ENCODE measurements around the gene OTC. TPM values are rescaled to one million over a fixed set of nuclear protein-coding genes. Genes with fewer than 3 reads are reported as not detected.

The OTC gene
- not detected in 2 replicates for total RNA-seq (2021)
- long read RNA-seq, result 0 reads

DNA sequence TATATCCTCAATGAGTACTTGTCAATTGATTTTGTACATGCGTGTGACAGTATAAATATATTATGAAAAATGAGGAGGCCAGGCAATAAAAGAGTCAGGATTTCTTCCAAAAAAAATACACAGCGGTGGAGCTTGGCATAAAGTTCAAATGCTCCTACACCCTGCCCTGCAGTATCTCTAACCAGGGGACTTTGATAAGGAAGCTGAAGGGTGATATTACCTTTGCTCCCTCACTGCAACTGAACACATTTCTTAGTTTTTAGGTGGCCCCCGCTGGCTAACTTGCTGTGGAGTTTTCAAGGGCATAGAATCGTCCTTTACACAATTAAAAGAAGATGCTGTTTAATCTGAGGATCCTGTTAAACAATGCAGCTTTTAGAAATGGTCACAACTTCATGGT is at the start of gene OTC:
Gene OTC, plus strand, starts transcription at position 243 of the 400 bp plus-strand sequence. Its CDS starts 93 bp downstream, at position 336.
- H3K4me2 ChIP-seq (ENCODE audit: insufficient read depth, insufficient read length, low read length), result no peak within 1 kb of the TSS

More for the DNA sequence above, at the start of gene OTC:
- no peak within 1 kb of the TSS for H2BK12ac ChIP-seq (ENCODE audit: insufficient read length, low read depth, low read length)
- H2BK5ac ChIP-seq (ENCODE audit: insufficient read length, low read length), result no peak within 1 kb of the TSS
- no peak within 1 kb of the TSS for H3K27ac ChIP-seq (ENCODE audit: insufficient read length, low read depth, low read length)
- Mint-ChIP-seq H3K9me3 (peaks cover 51% of the 10 kb centered on the region in 2 experiments), H3K4me1 (no peaks in the 10 kb centered on the region), H3K36me3 (ENCODE audit: insufficient read depth in 1 of 3, low read depth in 3 of 3) (peaks cover 0 to 2% (median 0%) of the 10 kb centered on the region in 3 experiments; a peak in 3 of 7 replicates), H3K4me3 (no peak within 1 kb of the TSS), H3K27me3 (ENCODE audit: low read depth) (no peaks in the 10 kb centered on the region; the same call in 1 of the 2 replicates), H3K27ac (no peak within 1 kb of the TSS)
- H2BK120ac ChIP-seq (ENCODE audit: low read depth, low read length, poor library complexity, severe bottlenecking), result no peak within 1 kb of the TSS
- H3K18ac ChIP-seq (ENCODE audit: insufficient read length, low read depth, low read length), result no peak within 1 kb of the TSS
- H3K23me2 ChIP-seq (ENCODE audit: insufficient read length, low read depth, low read length, poor library complexity, severe bottlenecking), result no peaks in the 10 kb centered on the region
- no peaks in the 10 kb centered on the region for H4K20me1 ChIP-seq (ENCODE audit: control insufficient read depth, insufficient read depth, insufficient read length)
- H3K79me2 ChIP-seq (ENCODE audit: insufficient read depth, low read length), result no peaks in the 10 kb centered on the region
- H3K14ac ChIP-seq (ENCODE audit: insufficient read depth, low read length), result no peak within 1 kb of the TSS
- no peak within 1 kb of the TSS for H3K4ac ChIP-seq (ENCODE audit: low read depth, low read length)
- no peak within 1 kb of the TSS for H3K9ac ChIP-seq (ENCODE audit: extremely low read depth, insufficient read length, low read length)
- H2AK5ac ChIP-seq (ENCODE audit: insufficient read length, low read length), result no peak within 1 kb of the TSS
- no peak within 1 kb of the TSS for H2BK20ac ChIP-seq (ENCODE audit: low read depth, low read length, poor library complexity, severe bottlenecking)
- no peak within 1 kb of the TSS for H3K56ac ChIP-seq (ENCODE audit: insufficient read length, low read depth, low read length)
- WGBS (ENCODE audit: extremely low coverage, insufficient read length, low lambda C conversion rate), result no CpG with 5 or more reads among the region's 4 CpGs
- H3T11ph ChIP-seq (ENCODE audit: low read length), result no peak within 1 kb of the TSS
- H2BK15ac ChIP-seq (ENCODE audit: low read depth, low read length), result no peak within 1 kb of the TSS
- H4K8ac ChIP-seq (replicated peaks; ENCODE audit: insufficient read length, low read depth, low read length), result no peak within 1 kb of the TSS
- no peak within 1 kb of the TSS for H2AFZ ChIP-seq (ENCODE audit: low read length)
- DNase-seq, result no peak
- H3K4me1 ChIP-seq (ENCODE audit: insufficient read depth, low read length), result no peaks in the 10 kb centered on the region
- no peaks in the 10 kb centered on the region for H3K27me3 ChIP-seq (ENCODE audit: insufficient read depth, low read length)
- H3K79me1 ChIP-seq (ENCODE audit: insufficient read depth, low read depth, low read length, poor library complexity, severe bottlenecking), result no peaks in the 10 kb centered on the region
- H4K91ac ChIP-seq (ENCODE audit: insufficient read length, low read depth, low read length), result no peak within 1 kb of the TSS
- H4K5ac ChIP-seq (ENCODE audit: insufficient read length, low read depth, low read length), result no peak within 1 kb of the TSS
- TF ChIP-seq, protein P1, sequence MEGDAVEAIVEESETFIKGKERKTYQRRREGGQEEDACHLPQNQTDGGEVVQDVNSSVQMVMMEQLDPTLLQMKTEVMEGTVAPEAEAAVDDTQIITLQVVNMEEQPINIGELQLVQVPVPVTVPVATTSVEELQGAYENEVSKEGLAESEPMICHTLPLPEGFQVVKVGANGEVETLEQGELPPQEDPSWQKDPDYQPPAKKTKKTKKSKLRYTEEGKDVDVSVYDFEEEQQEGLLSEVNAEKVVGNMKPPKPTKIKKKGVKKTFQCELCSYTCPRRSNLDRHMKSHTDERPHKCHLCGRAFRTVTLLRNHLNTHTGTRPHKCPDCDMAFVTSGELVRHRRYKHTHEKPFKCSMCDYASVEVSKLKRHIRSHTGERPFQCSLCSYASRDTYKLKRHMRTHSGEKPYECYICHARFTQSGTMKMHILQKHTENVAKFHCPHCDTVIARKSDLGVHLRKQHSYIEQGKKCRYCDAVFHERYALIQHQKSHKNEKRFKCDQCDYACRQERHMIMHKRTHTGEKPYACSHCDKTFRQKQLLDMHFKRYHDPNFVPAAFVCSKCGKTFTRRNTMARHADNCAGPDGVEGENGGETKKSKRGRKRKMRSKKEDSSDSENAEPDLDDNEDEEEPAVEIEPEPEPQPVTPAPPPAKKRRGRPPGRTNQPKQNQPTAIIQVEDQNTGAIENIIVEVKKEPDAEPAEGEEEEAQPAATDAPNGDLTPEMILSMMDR (conservative IDR thresholded peaks at IDR 0.05), result no peak
- H3K9me3 ChIP-seq (ENCODE audit: control insufficient read depth, low read depth, low read length), result no peaks in the 10 kb centered on the region
- H3K23ac ChIP-seq (ENCODE audit: insufficient read length, low read depth, low read length), result no peak within 1 kb of the TSS
